ENCODE results near the gene RAI14. TPM values are rescaled to one million over a fixed set of nuclear protein-coding genes. Genes with fewer than 3 reads are reported as not detected.

The RAI14 gene
- total and polyA plus RNA-seq, 7 experiments from 2014 or later, result 0.32 to 0.98 (median 0.89) TPM; not detected in 4

DNA sequence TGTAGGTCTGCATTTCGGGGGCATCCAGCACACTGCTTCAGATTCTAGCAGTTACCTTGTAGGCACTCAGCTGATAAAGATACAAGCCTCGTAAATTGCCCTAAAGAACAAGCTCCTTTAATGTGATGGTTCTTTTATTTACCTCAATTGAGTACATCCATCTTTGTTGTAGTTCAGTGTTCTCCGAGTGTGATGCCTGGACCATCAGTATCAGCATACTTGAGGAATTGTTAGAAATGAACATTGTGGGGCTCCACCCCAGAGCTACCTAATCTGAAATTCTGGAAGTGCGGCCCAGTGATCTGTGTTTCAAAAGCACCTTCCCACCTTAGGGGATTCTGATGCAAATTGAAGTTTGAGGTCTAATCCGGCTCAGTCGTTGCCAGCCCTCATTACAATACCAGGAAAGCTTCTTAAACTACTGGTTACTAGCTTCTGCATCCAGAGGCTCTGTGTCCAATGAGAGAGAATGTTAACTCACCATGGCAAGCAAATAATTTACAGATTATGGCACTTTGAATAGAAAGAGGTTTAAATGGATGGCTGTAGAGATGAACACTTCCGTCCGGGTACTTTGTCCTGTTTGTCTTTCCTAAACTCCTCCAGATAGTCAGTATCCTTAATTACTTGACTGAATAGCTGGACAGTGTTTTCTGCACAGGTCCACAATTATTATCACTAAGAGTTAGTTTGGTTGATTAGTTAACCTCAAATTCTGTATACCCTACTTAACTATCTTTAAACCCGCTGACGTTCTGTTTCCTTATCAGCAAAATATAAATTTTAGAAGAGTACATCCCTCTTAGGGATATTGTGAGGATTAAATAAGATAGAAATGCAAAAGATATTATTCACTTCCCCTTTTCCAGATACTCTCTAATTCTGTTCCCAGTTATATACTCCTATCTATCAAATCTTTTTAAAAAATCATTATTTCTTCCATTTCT, 47.9 kb downstream of the RAI14 start:
- Histone ChIP-seq H3K9me3 (ENCODE audit: control insufficient read depth in 2 of 3, low read length in 3 of 3) (no peaks in the 10 kb centered on the region), H3K4me1 (ENCODE audit: control insufficient read depth in 2 of 2, insufficient read depth in 2 of 2, low read length in 2 of 2) (no peaks in the 10 kb centered on the region), H3K36me3 (ENCODE audit: control insufficient read depth in 2 of 3, insufficient read depth in 3 of 3, low read length in 3 of 3) (no peaks in the 10 kb centered on the region), H3K27ac (ENCODE audit: low read depth, low read length) (no peak overlapping the region), H3K27me3 (ENCODE audit: control insufficient read depth in 2 of 2, insufficient read depth in 2 of 2, low read length in 2 of 2) (no peaks in the 10 kb centered on the region), H3K4me3 (ENCODE audit: low read length) (no peak overlapping the region)
- CTCF ChIA-PET, result no interaction called here
- Mint-ChIP-seq H3K36me3 (no peaks in the 10 kb centered on the region), H3K27me3 (peaks cover 0 to 3% (median 0%) of the 10 kb centered on the region in 5 donors), H3K4me1 (no peaks in the 10 kb centered on the region), H3K4me3 (no peak overlapping the region), H3K9me3 (no peaks in the 10 kb centered on the region), H3K27ac (peak overlapping the region in 1 of 9 donors; percentile 37)
- no peak for ATAC-seq
- intact Hi-C loops (cut with micrococcal nuclease), result no loop called here
- POLR2A ChIA-PET, result no interaction called here
- DNase-seq, result no peak

GRCh38 chr5:34706084-34706483, 50.0 kb downstream of the RAI14 start:
- ChIA-PET POLR2A (no interaction called here), CTCF (no interaction called here)
- Histone ChIP-seq H3K9me3 (ENCODE audit: control insufficient read depth in 2 of 3, low read length in 3 of 3) (no peaks in the 10 kb centered on the region), H3K27ac (ENCODE audit: low read depth, low read length) (no peak overlapping the region), H3K36me3 (ENCODE audit: control insufficient read depth in 2 of 3, insufficient read depth in 3 of 3, low read length in 3 of 3) (no peaks in the 10 kb centered on the region), H3K4me1 (ENCODE audit: control insufficient read depth in 2 of 2, insufficient read depth in 2 of 2, low read length in 2 of 2) (no peaks in the 10 kb centered on the region), H3K27me3 (ENCODE audit: control insufficient read depth in 2 of 2, insufficient read depth in 2 of 2, low read length in 2 of 2) (no peaks in the 10 kb centered on the region), H3K4me3 (ENCODE audit: low read length) (no peak overlapping the region)
- ATAC-seq, result no peak
- H3K4me1 Mint-ChIP-seq, result no peaks in the 10 kb centered on the region
- no peaks in the 10 kb centered on the region for H3K36me3 Mint-ChIP-seq
- no peaks in the 10 kb centered on the region for H3K9me3 Mint-ChIP-seq
- no peak overlapping the region for H3K4me3 Mint-ChIP-seq
- H3K27ac Mint-ChIP-seq, result no peak overlapping the region
- H3K27me3 Mint-ChIP-seq, result peaks cover 0 to 3% (median 0%) of the 10 kb centered on the region in 5 donors
- no peak for DNase-seq
- intact Hi-C loops (cut with micrococcal nuclease), result no loop called here

DNA sequence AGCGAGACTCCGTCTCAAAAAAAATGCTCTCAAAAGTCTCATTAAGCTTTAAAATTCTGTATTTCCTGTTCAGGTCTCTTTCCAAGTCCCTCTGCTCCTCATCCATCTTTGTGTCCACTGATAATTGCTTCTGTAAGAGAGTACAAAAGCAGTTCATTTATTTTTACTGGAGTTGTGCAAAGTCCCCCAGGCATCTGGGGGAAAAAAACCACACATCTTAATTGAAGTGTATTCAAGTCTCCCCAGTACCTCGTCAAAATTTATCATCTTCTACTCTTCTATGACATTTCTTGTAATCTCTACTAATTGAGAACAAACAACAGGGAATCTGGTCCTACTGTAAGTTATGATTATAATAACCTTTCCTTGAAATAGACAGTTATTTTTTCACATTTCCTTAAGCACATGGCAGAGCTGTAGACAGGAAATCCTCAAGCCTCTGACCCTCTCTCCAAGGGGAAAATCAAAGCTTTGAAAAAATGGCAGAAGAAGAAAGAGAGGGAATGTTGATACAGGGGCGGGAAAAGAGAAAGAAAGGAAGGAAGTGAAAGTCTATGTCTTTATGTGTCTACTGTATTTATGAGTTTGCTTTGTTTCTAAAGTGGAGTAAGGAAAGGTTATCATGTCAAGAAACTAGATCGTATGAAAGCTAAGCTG, 51.5 kb downstream of the RAI14 start:
- Histone ChIP-seq H3K36me3 (ENCODE audit: control insufficient read depth in 2 of 3, insufficient read depth in 3 of 3, low read length in 3 of 3) (no peaks in the 10 kb centered on the region), H3K27me3 (ENCODE audit: control insufficient read depth in 2 of 2, insufficient read depth in 2 of 2, low read length in 2 of 2) (no peaks in the 10 kb centered on the region), H3K4me1 (ENCODE audit: control insufficient read depth in 2 of 2, insufficient read depth in 2 of 2, low read length in 2 of 2) (no peaks in the 10 kb centered on the region), H3K27ac (ENCODE audit: low read depth, low read length) (no peak overlapping the region), H3K9me3 (ENCODE audit: control insufficient read depth in 2 of 3, low read length in 3 of 3) (no peaks in the 10 kb centered on the region), H3K4me3 (ENCODE audit: low read length) (no peak overlapping the region)
- Mint-ChIP-seq H3K27me3 (peaks cover 0 to 3% (median 0%) of the 10 kb centered on the region in 5 donors), H3K4me1 (no peaks in the 10 kb centered on the region), H3K9me3 (no peaks in the 10 kb centered on the region), H3K27ac (no peak overlapping the region), H3K4me3 (no peak overlapping the region), H3K36me3 (no peaks in the 10 kb centered on the region)
- ATAC-seq (no peak), DNase-seq (no peak)
- POLR2A ChIA-PET, result no interaction called here
- intact Hi-C loops (cut with micrococcal nuclease), result no loop called here
- CTCF ChIA-PET, result no interaction called here

DNA sequence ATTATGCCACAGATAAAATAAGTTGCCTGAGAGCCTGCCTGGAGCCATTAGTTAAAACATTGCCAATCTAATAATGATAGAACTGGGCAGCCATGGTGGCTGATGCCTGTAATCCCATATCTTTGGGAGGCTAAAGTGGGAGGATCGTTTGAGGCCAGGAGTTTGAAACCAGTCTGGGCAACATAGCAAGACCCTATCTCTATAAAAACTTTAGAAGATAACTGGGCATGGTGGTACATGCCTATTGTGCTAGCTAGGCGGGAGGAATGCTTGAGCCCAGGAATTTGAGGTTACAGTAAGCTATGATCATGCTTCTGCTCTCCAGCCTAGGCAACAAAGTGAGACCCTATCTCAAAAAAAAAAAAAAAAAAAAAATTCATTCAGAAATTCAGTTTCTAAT, 52.6 kb downstream of the RAI14 start:
- peaks cover 0 to 4% (median 0%) of the 10 kb centered on the region in 5 donors for H3K27me3 Mint-ChIP-seq
- DNase-seq (no peak), ATAC-seq (no peak)
- peaks cover 0 to 3% (median 0%) of the 10 kb centered on the region in 11 donors for H3K9me3 Mint-ChIP-seq
- Histone ChIP-seq H3K4me3 (ENCODE audit: low read length) (no peak overlapping the region), H3K27me3 (ENCODE audit: control insufficient read depth in 2 of 2, insufficient read depth in 2 of 2, low read length in 2 of 2) (no peaks in the 10 kb centered on the region), H3K4me1 (ENCODE audit: control insufficient read depth in 2 of 2, insufficient read depth in 2 of 2, low read length in 2 of 2) (no peaks in the 10 kb centered on the region), H3K9me3 (ENCODE audit: control insufficient read depth in 2 of 3, low read length in 3 of 3) (no peaks in the 10 kb centered on the region), H3K27ac (ENCODE audit: low read depth, low read length) (no peak overlapping the region), H3K36me3 (ENCODE audit: control insufficient read depth in 2 of 3, insufficient read depth in 3 of 3, low read length in 3 of 3) (no peaks in the 10 kb centered on the region)
- ChIA-PET CTCF (no interaction called here), POLR2A (no interaction called here)
- intact Hi-C loops (cut with micrococcal nuclease), result no loop called here
- no peak overlapping the region for H3K27ac Mint-ChIP-seq
- no peak overlapping the region for H3K4me3 Mint-ChIP-seq
- H3K36me3 Mint-ChIP-seq, result no peaks in the 10 kb centered on the region
- H3K4me1 Mint-ChIP-seq, result no peaks in the 10 kb centered on the region

GRCh38 chr5:34709861-34710673, 53.9 kb downstream of the RAI14 start:
- no peak overlapping the region for H3K27ac Mint-ChIP-seq
- ATAC-seq, result no peak
- ChIA-PET CTCF (no interaction called here), POLR2A (no interaction called here)
- Histone ChIP-seq H3K4me1 (ENCODE audit: control insufficient read depth in 2 of 2, insufficient read depth in 2 of 2, low read length in 2 of 2) (no peaks in the 10 kb centered on the region), H3K4me3 (ENCODE audit: low read length) (no peak overlapping the region), H3K36me3 (ENCODE audit: control insufficient read depth in 2 of 3, insufficient read depth in 3 of 3, low read length in 3 of 3) (no peaks in the 10 kb centered on the region), H3K27me3 (ENCODE audit: control insufficient read depth in 2 of 2, insufficient read depth in 2 of 2, low read length in 2 of 2) (no peaks in the 10 kb centered on the region), H3K9me3 (ENCODE audit: control insufficient read depth in 2 of 3, low read length in 3 of 3) (no peaks in the 10 kb centered on the region), H3K27ac (ENCODE audit: low read depth, low read length) (no peak overlapping the region)
- H3K9me3 Mint-ChIP-seq, result peaks cover 0 to 3% (median 0%) of the 10 kb centered on the region in 11 donors
- intact Hi-C loops (cut with micrococcal nuclease), result no loop called here
- no peak for DNase-seq
- peaks cover 0 to 8% (median 6%) of the 10 kb centered on the region in 5 donors for H3K27me3 Mint-ChIP-seq
- H3K36me3 Mint-ChIP-seq, result no peaks in the 10 kb centered on the region
- H3K4me1 Mint-ChIP-seq, result no peaks in the 10 kb centered on the region
- H3K4me3 Mint-ChIP-seq, result no peak overlapping the region

DNA sequence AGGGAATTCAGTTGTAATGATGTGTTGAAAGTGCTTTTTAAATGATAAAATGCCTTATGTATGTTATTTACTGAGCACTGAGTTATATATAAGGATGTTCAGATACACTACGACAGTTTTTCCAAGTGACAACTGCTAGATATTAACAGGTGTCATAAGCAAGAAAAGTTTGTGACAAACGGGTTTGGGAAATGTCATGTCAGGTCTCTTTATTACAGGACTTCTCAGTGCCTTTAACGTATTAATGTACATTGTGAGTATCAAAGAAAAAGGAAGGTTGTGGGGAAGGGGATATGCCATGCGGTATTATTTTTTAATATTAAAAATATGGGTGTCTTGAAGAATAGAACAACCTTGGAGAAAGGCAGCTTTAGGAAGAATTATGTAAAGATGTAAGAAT, 56.4 kb downstream of the RAI14 start:
- Mint-ChIP-seq H3K4me3 (no peak overlapping the region), H3K9me3 (peaks cover 0 to 3% (median 0%) of the 10 kb centered on the region in 11 donors), H3K4me1 (peaks cover 0 to 1% (median 0%) of the 10 kb centered on the region in 7 donors), H3K27ac (no peak overlapping the region), H3K27me3 (peaks cover 0 to 18% (median 5%) of the 10 kb centered on the region in 5 donors), H3K36me3 (no peaks in the 10 kb centered on the region)
- no peaks in the 10 kb centered on the region for H3K9me3 ChIP-seq (ENCODE audit: control insufficient read depth in 2 of 3, low read length in 3 of 3)
- H3K27ac ChIP-seq (ENCODE audit: low read depth, low read length), result no peak overlapping the region
- intact Hi-C loops (cut with micrococcal nuclease), result no loop called here
- ChIA-PET POLR2A (no interaction called here), CTCF (no interaction called here)
- no peaks in the 10 kb centered on the region for H3K36me3 ChIP-seq (ENCODE audit: control insufficient read depth in 2 of 3, insufficient read depth in 3 of 3, low read length in 3 of 3)
- no peaks in the 10 kb centered on the region for H3K4me1 ChIP-seq (ENCODE audit: control insufficient read depth in 2 of 2, insufficient read depth in 2 of 2, low read length in 2 of 2)
- no peaks in the 10 kb centered on the region for H3K27me3 ChIP-seq (ENCODE audit: control insufficient read depth in 2 of 2, insufficient read depth in 2 of 2, low read length in 2 of 2)
- no peak for ATAC-seq
- H3K4me3 ChIP-seq (ENCODE audit: low read length), result no peak overlapping the region
- no peak for DNase-seq
